D721Med (cell line): ENCODE measurements around the gene LGALS3.

Experiments
- DNase-seq: peaks from one replicate; pipeline ENCODE4 v3.0.0; 2011; ENCODE audit warnings: low spot score; ENCODE audit not compliant: insufficient read length
- FAIRE-seq: peaks from 2 replicates; lab custom pipeline; 2011; peaks lifted over from hg19 to GRCh38; lab: Jason Lieb, UNC
- TF ChIP-seq, protein P1 (sequence below): IDR thresholded peaks from 2 replicates; pipeline ENCODE4 v1.5.1; 2012; ENCODE audit warnings: mild to moderate bottlenecking, control low read depth; ENCODE audit not compliant: insufficient read depth; ENCODE audit errors: missing control alignments

LGALS3 gene

GRCh38 chr14:55103005-55103640 is 25.9 kb upstream of the LGALS3 start:
- FAIRE-seq (no peak), DNase-seq (no peak)
- TF ChIP-seq, protein P1, sequence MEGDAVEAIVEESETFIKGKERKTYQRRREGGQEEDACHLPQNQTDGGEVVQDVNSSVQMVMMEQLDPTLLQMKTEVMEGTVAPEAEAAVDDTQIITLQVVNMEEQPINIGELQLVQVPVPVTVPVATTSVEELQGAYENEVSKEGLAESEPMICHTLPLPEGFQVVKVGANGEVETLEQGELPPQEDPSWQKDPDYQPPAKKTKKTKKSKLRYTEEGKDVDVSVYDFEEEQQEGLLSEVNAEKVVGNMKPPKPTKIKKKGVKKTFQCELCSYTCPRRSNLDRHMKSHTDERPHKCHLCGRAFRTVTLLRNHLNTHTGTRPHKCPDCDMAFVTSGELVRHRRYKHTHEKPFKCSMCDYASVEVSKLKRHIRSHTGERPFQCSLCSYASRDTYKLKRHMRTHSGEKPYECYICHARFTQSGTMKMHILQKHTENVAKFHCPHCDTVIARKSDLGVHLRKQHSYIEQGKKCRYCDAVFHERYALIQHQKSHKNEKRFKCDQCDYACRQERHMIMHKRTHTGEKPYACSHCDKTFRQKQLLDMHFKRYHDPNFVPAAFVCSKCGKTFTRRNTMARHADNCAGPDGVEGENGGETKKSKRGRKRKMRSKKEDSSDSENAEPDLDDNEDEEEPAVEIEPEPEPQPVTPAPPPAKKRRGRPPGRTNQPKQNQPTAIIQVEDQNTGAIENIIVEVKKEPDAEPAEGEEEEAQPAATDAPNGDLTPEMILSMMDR = no peak

DNA sequence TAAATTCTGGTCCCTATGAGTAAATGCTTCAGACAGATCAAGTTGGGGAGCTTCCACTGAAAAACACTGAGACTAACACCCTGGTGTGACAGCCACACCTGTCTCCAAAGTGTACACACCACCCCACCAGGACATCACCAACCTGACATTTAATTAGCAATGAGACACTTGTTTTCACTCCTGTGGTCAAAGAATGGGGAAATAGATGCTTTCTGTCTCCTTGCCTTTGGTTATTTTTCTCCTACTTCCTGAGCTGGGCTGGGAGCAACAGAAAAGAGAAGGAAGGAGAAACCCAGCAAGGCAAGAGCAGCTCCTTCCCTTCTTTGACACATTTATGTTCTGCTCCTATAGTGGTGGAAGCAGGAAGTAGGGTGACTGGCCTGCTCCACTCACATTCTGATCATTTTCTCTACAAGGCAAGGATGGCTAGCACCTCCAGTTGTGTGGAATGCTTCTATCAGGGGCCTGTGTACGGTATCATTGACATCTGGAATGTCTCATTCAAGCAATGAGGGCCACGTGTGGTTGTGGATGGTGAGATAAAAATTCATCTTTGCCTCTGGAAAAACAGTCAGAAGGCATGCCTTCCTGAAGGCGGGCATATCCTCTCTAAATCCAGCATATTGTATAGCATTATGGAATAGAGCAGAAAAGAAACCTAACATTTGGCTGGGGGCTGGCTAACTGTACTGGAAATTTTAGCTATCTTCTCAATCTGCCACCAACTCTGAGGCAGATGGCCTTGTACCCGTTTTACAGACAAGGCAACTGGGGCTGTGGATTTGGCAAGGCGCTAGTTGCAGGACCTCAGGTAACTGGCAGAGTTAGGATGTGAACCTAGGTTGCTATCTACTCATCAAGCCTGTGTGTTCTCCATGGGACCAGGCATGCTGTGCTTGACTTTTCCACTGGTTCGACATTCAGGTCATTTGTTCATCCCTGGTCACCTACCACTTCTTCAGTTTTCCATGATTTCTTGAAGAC is 24.8 kb upstream of the LGALS3 start:
- TF ChIP-seq, protein P1 = no peak
- DNase-seq = no peak
- FAIRE-seq = no peak

- TF ChIP-seq, protein P1 = no peak
- no peak for FAIRE-seq
- no peak for DNase-seq
Measured at GRCh38 chr14:55105991-55106390, 23.1 kb upstream of the LGALS3 start.

- DNase-seq (no peak), FAIRE-seq (no peak)
- TF ChIP-seq, protein P1 = no peak
Measured at GRCh38 chr14:55107766-55108554, 21.1 kb upstream of the LGALS3 start.

GRCh38 chr14:55109836-55110235 is 19.2 kb upstream of the LGALS3 start:
- FAIRE-seq = no peak
- TF ChIP-seq, protein P1 = no peak
- no peak for DNase-seq

DNA sequence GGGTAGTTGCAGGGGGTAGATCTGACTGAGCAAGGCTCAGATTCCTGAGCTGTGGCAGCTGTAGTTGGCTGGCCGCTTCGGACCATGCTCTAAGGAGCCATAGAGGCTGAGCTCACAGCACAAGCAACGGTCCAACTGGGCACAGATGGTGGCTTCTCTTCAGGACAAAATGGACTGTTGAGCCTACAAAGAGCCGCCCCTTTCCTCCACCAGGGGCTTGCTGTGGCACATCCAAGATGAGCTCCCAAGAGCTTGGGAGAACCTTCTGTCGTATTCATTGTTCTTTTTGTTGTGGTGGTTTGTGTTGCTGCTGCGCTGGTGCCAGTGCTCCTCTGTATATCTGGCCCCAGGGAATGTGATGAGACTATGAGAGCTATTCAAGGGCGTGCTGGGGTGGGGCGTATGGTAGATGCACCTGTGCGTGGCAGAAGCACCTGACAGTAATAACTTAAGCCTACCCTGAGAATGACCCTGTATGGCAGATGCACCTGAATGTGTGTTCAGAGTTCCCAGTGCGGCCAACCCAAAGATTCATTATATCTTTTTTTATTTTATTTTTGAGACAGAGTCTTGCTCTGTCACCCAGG is 17.8 kb upstream of the LGALS3 start:
- DNase-seq (no peak), FAIRE-seq (no peak)

More for the DNA sequence above, 17.8 kb upstream of the LGALS3 start:
- TF ChIP-seq, protein P1 = no peak
